ENCODE results near the gene PCP4L1.

PCP4L1 gene

DNA sequence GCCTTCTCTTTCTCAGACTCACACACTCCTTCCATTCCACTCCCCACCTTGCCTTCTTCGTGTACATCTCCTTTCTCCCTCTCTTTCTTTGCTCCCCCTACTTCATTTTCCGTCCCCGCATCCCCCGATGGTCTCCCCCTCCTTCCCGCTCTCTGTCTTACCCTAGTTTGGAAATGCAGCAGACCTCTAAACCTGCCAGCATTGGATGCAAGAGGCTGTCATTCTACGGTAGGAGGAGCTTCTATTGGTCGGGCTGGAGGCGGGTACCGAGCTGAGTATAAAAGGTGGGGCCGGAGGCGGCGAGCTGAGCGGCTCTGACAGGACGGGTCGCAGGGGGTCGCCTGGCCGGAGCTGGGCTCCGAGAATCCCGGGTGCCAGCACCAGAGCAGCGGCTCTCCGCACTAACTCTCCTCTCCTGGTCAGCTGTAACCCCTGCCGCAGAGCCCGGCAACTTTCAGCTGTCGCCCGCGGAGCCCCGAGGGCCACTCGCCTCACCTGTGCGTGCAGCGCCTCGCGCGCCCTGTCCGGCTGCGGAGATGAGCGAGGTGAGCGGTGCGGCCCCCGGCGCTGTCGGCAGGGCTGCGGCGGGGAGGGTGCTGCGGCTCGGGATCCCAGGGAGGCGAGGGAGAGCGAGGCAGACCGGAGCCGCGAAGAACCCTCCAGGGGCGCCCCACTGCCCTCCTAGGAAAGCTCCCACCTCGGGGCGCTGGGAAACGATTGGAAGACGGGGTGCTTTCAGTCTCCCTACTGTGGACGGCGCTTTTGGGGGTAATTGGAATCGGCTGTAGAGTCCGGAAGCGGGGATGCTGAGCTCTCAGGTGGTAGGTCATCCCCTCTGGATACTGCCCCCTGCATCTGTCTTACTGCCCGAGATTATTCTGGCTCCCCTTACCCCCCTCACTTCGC lies at the start of gene PCP4L1:
TSS of gene PCP4L1 (plus strand) at position 307 of the 906 bp plus-strand sequence. CDS start at position 537, 230 bp downstream.
- in situ Hi-C loops (cut with HindIII; ENCODE audit: low sequenced_read_pairs), result no loop called here

DNA sequence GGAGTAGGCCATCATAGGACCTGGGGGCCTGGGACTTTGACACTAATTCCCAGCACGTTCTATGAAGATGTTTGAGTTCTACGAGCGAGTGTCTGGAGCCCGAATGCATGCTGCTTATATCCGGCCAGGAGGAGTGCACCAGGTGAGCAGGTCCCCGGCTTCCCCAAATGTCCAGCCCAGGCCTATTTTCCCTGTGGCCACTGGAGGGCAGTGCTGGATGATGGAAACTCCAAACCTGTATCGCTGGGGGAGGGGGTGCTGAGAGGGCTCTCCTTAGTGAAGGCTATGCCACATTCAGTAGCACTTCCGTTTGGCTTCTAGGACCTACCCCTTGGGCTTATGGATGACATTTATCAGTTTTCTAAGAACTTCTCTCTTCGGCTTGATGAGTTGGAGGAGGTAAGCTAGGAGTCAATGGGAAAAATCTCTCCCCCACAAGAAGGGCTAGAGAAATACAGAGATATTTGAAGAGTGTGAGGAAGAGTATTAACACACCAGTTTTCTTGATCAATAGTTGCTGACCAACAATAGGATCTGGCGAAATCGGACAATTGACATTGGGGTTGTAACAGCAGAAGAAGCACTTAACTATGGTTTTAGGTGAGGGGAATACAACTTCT lies 48.6 kb upstream of the PCP4L1 start:
- in situ Hi-C loops (cut with HindIII; ENCODE audit: low sequenced_read_pairs), result loop anchor here (5.0 kb wide), 1 partner anchor 172 kb away; no protein-coding TSS in a partner anchor

DNA sequence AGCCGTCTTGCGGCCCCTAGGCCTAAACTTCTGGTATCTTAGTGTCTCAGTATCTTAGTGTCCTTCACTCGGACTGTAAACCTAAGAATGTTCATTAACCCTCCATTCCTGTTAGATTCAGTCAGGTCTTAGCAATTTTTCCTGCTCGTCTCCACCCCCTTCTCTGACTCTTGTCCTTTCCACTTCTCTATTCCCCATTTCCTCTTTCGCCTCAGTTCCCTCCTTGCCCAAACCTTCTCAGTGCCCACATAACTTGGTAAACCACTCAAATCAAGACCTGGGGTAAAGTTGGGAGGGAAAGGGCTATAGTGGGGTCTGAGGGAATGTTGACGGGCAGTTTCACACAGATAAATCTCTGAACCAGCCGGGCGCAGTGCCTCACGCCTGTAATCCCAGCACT lies 44.2 kb upstream of the PCP4L1 start:
- in situ Hi-C loops (cut with HindIII; ENCODE audit: low sequenced_read_pairs), result no loop called here

DNA sequence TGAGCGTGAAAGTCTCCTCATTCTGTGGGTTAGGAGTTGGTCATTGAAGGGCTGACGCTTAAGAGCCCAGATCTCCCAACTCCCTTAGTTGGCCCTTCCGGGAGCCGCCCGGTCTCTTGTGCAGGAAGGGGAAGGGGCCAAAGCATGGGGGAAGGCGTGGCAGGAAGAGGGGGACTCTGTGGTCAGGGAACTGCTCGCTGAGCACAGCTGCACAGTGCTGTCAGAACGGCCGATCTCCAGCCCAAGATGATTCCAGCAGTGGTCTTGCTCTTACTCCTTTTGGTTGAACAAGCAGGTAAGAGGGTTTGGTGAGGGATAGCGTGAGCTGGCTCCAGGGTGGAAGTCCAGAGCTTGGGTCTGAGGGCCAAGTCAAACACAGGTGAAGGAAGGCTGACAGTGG lies 43.5 kb upstream of the PCP4L1 start, which contains the start of gene FCER1G:
TSS of gene FCER1G (plus strand) at position 220 of the 400 bp plus-strand sequence. CDS start at position 247, 27 bp downstream.
- in situ Hi-C loops (cut with HindIII; ENCODE audit: low sequenced_read_pairs), result loop anchor here (5.0 kb wide), 1 partner anchor 92 kb away; the partner anchor contains the start of gene MPZ

DNA sequence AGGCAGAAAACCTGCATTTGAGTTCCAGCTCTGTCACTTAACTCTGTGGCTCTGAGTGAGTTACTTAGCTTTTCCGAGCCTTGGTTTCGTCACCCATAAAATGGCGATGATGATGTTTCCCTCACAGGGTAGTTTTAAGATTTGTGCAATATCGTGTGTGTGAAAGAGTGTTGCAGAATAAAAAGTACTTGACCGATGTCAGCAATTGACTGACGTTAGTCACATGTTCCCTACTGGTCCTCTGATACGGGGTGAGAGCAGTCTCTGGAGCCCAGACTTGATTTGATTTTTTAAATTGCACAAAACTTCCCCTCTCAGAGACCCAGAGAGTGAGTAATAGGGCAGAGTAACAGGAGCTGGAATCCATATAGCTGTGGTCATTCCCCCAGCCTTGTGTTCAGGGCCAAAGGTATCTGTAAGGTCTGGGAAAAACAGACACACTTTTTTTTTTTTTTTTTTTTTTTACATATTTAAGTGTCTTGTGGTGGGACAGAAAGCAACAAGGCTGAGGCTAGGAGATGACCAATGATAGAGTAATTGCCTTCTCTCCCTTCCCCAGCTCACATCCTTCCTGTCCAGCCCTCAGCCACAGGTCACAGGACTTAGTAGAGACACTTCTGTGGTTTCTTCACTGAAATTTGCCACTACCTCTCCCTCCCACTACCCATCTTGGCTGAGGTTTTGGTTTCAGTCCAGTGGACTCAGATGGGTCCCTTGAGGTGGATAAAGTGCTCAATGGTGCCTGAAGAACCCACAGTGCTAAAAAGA lies 41.4 kb upstream of the PCP4L1 start:
- in situ Hi-C loops (cut with HindIII; ENCODE audit: low sequenced_read_pairs), result loop anchor here (5.0 kb wide), 1 partner anchor 90 kb away; the partner anchor contains the start of gene MPZ

DNA sequence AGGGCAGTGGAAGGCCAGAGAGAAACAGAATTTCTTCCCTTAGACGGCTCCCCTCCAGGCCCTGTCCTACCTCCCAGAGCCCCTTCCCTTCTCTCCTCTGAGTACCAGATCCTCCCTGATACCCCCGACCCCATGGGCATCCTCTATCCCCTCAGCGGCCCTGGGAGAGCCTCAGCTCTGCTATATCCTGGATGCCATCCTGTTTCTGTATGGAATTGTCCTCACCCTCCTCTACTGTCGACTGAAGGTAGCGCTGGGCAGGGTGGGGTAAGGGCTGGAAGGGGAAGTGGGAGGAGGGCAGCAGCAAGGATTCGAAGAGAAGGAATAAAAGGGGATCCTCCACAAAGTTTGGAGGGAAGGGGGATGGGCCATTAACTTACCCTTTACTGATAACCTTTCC lies 40.7 kb upstream of the PCP4L1 start:
- in situ Hi-C loops (cut with HindIII; ENCODE audit: low sequenced_read_pairs), result loop anchor here (5.0 kb wide), 1 partner anchor 89 kb away; the partner anchor contains the start of gene MPZ

DNA sequence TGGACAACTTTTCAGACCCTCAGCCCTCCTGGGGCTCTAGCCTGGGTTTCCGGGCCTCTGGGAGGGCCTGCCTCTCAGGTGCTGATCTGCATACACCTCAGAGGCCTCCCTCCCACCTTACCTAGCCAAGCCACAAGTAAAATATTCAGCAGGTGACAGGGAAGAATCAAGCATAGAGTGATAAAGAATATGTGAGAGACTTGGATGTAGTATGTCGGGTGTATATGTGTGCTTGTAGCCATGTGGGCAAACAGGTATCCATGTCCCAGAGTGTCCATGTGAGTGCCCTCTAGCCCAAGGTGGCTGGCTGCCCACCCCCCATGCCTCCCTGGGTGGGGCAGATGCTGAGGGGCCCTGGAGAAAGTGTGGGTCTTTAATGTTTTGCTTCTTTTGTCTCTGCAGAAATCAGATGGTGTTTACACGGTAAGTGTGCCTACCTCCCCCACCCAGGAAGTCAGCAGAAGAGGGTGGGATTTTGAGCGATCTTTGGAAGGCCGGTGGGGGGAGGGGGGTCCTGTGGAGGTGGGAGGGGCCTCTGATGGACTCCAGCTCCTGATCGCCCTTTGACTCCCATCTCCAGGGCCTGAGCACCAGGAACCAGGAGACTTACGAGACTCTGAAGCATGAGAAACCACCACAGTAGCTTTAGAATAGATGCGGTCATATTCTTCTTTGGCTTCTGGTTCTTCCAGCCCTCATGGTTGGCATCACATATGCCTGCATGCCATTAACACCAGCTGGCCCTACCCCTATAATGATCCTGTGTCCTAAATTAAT lies 40.1 kb upstream of the PCP4L1 start:
- in situ Hi-C loops (cut with HindIII; ENCODE audit: low sequenced_read_pairs), result loop anchor here (5.0 kb wide), 1 partner anchor 89 kb away; the partner anchor contains the start of gene MPZ

DNA sequence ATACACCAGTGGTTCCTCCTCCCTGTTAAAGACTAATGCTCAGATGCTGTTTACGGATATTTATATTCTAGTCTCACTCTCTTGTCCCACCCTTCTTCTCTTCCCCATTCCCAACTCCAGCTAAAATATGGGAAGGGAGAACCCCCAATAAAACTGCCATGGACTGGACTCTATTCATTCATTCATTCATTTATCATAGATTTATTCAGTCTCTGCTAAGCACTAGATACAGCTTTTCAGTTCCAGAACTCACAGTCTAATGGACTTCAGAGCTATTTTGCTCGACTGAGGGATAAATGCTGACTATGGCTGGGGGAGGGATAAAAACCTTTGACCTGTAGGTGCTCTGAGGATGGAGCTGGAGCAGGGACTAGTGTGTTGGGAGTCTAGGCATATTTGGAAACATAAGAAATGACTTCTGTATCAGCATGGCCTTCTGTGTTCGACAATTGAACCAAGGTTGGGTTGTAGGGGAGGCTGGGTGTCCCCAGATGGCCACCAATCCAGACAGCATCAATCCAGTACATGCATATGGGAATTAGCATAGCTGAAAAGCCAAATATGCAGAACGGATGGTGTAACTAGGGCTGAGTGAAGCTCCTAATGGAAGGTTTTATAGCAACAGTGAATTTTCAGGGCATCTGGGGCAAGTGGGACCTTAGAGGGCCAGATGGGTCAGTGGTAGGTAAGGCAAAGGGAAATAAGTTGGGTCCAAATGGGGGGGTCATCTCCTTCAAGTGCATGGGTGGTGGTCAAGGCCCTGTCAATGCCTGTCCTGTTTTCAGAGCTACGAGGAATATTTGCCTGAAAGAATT lies 39.3 kb upstream of the PCP4L1 start:
- in situ Hi-C loops (cut with HindIII; ENCODE audit: low sequenced_read_pairs), result loop anchor here (5.0 kb wide), 1 partner anchor 88 kb away; the partner anchor contains the start of gene MPZ

DNA sequence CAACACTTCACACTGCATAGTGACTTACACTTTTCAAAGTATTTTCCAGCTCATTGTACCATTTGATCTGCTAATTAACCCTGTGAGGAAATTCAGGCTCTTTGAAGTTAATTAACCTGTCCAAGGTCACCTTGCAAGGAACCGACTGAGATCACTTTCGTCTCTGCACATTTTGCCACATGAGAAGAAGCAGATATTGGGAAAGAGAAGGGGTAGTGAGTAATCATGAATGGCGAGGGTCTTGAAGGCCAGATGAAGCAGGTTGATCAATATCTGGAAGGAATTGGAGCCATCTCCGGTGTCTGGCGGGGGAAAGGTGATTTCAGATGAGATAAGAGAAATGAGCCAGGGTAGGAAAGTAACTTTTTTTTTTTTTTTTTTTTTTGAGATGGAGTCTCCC lies 38.5 kb upstream of the PCP4L1 start:
- in situ Hi-C loops (cut with HindIII; ENCODE audit: low sequenced_read_pairs), result loop anchor here (5.0 kb wide), 1 partner anchor 93 kb away; no protein-coding TSS in a partner anchor

DNA sequence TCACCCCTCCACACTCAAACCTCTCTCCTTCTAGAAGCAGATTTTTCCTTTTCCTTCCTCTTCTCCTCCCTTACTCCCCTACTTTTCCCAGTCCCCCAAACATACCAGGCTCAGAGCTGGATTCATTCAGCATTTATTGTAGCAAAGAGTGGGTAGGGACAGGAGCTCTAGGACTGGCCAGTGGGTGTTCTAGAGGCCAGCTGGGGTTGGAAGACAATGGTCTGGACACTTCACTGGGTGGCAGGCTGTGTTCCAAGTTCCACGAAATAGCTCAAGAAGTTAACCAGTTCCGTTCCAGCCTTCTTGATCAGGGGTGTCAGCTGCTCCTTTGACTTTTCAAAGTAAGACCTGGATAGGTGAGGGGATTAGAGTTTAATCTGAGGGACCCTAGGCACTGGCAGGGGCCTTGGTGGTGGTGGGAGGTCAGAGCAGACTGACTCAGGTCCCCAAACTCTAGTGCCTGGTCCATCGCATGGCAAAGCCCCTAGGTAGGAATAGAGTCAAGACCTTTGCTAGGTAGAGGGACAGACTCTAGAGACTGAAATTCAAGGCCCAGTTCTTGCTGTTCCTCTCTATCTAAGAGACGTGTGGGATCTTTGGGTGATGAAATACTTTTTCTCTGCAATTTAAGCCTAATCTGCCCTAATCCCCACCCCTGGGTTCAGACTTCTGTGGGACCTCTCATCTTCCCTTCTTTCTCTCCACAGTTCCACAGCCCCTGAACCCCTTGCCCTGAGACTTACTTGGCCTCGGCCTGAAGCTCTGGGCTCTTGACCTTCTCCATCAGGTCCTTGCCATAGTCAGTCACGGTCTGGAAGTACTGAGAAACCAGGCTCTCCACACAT lies 36.1 kb upstream of the PCP4L1 start:
- in situ Hi-C loops (cut with HindIII; ENCODE audit: low sequenced_read_pairs), result loop anchor here (5.0 kb wide), 1 partner anchor 95 kb away; no protein-coding TSS in a partner anchor

DNA sequence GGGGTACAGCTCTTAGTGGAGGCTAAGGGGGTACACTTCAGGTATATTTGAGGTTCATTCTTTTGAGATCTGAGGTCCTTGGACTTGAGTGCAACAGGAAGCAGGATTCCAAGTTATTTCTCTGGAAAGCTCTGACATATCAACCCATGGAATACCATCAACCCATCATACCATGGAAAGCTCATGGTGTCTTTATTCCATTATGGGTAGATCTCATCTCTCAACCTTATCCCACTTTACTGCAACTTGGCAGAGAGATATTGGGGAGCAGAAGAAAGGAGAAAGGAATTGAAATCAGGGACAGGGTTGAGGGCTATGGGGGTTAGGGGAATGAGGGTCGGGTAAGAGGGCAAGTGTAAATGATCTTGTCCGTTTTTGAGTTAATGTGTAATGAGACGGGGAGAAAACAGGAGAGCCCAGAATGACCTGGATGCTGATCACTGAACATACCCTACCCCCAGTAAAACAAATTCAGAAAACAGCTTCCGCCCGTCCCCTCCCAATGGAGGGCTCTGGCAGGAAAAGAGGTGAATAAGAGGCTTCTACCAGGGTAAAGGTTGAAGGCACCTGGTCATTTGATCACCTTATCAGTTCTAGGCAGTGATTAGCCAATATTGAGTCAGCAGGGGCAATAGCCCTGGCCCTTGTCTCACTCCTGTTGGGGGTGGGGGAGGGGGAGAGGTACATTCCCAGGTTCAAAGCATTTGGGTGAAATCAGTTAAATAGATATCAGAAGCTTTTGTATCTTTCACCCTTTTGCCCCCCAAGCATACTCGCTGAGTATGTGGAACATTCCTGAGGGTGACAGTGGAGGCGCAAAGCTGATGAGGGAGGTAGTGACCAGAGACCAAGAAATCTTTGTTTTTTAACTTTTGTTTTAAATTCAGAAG lies 34.5 kb upstream of the PCP4L1 start:
- in situ Hi-C loops (cut with HindIII; ENCODE audit: low sequenced_read_pairs), result loop anchor here (5.0 kb wide), 1 partner anchor 97 kb away; no protein-coding TSS in a partner anchor

DNA sequence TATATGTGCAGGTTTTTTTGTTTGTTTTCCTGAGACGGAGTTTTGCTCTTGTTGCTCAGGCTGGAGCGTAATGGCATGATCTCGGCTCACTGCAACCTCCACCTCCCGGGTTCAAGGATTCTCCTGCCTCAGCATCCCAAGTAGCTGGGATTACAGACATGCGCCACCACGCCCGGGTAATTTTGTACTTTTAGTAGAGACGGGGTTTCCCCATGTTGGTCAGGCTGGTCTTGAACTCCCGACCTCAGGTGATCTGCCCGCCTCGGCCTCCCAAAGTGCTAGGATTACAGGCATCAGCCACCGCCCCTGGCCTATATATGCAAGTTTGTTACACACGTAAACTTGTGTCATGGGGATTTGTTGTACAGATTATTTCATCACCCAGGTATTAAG lies 33.9 kb upstream of the PCP4L1 start:
- in situ Hi-C loops (cut with HindIII; ENCODE audit: low sequenced_read_pairs), result loop anchor here (5.0 kb wide), 1 partner anchor 97 kb away; no protein-coding TSS in a partner anchor

DNA sequence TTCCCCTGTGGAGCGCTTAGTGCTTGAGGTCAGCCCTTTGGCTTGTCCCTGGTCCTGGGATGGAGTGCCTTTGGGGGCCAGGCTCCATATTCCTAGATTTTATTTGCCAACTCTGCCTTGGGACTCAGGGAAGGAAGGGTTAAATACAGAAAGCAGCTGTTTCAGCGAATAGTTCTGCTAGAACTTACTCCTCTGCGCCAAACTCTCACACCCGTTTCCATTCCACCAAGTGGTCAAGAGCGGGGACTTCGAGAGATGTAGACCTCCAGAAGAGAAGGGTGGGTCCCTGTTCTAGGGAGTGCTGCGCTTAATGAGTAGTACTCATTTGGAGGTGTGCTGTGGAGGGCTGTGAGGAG lies 33.4 kb upstream of the PCP4L1 start:
- in situ Hi-C loops (cut with HindIII; ENCODE audit: low sequenced_read_pairs), result no loop called here

DNA sequence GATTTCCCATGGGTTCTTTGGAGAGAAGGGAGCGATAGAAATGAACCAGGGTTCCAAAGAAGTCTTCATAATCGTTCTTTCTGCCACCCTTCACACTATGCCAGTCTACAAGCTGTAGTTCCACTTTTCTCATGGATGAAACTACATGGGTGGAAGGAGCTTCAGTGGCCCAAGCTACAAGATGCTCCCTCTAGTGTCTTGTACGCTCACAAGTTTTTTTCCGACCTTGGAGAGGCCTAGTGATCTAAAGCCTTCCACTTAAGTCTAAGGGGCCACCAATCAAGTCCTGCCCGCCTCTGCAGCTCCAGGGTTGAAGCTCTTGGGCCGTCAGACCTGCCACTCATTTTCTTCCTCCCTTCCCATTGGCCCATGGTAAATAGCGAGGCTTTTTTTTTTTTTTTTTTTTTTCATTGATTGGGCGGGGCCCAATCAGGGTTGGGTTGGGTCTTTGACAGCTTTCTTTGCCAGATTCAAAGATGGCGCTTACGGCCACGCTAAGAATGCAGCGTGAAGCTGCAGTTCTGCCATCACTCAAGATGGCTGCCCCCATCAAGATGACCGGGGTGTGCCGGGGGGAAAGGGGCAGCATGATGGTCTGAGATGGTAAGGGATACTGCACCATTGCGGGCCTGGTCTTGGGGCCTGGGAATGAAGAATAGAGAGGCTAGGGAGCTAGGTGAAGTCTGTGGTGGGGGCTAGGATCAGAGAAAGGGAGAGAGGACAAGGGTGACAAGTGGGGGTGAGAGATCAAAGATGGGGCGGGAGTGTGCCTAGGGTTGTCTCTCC lies 32.8 kb upstream of the PCP4L1 start, which contains the start of gene TOMM40L:
TSS of gene TOMM40L (plus strand) at position 527 of the 786 bp plus-strand sequence. CDS start 430 bp downstream, outside the sequence.
- in situ Hi-C loops (cut with HindIII; ENCODE audit: low sequenced_read_pairs), result no loop called here

DNA sequence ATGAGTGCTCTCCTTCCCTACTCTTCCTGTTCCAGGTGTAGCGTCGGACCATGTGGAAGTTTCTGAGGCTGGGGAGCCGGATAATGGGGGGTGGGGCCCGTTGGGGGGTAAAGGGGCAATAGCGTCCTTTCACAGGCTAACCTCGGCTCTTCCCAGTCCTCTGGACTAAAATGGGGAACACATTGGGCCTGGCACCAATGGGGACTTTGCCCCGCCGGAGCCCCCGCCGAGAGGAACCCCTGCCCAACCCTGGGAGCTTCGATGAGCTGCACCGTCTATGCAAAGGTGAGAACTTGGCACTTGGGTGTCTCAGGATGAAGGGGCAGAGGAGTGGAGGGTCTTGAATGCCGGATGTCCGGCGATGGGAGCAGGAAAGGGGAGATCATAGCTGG lies 32.2 kb upstream of the PCP4L1 start:
- in situ Hi-C loops (cut with HindIII; ENCODE audit: low sequenced_read_pairs), result no loop called here

DNA sequence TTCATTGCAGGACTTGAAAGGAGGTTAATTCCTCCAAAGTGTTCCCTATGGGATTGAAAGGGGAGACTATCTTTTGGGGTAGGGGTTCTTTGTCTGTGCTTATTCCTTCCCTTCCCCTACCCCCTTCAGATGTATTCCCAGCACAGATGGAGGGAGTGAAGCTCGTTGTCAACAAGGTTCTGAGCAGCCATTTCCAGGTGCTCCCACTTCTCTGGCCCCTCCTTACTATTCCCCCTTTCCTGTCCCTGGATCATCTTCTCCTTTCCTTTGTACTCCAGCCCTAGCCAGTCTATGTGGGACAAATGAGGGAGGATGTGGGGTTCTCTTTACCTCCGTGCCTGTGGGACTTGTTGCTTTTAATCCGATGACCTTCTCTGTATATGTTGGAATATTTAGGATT lies 31.8 kb upstream of the PCP4L1 start:
- in situ Hi-C loops (cut with HindIII; ENCODE audit: low sequenced_read_pairs), result no loop called here

All from endothelial cell of hepatic sinusoid (primary cell).